Calu3 (cell line): Measurements from ENCODE around the gene PDLIM3. TPM values are rescaled to one million over a fixed set of nuclear protein-coding genes. Genes with fewer than 3 reads are reported as not detected.

Experiments
- BruUV-seq: library from RNA; stranded (reverse); fragments of 400-500 nt; replicated peaks from 2 replicates; lab custom pipeline; 2021; lab: Mats Ljungman, UMichigan
- CTCF ChIA-PET: fragments of 300-600 bp; sonication (Branson Sonifier 250); formaldehyde crosslinking; loops from one replicate; lab custom pipeline; 2022; ENCODE audit warnings: antibody characterized with exemption; lab: Charles Lee
- DNase-seq: peaks from one replicate; pipeline ENCODE4 v3.0.0; 2022
- H3K27ac Mint-ChIP-seq: one replicate; pipeline ENCODE4 v1.8.0; 2022; ENCODE audit warnings: mixed read lengths; ENCODE audit not compliant: unreplicated experiment
- H3K27me3 Mint-ChIP-seq: one replicate; pipeline ENCODE4 v1.8.0; 2022; ENCODE audit warnings: mixed read lengths; ENCODE audit not compliant: unreplicated experiment
- H3K36me3 Mint-ChIP-seq: one replicate; pipeline ENCODE4 v1.8.0; 2022; ENCODE audit warnings: mild to moderate bottlenecking, moderate library complexity, mixed read lengths; ENCODE audit not compliant: insufficient read depth, unreplicated experiment
- H3K4me1 Mint-ChIP-seq: one replicate; pipeline ENCODE4 v1.8.0; 2022; ENCODE audit warnings: mild to moderate bottlenecking, low read depth, mixed read lengths; ENCODE audit not compliant: unreplicated experiment
- H3K4me3 Mint-ChIP-seq: one replicate; pipeline ENCODE4 v1.8.0; 2022; ENCODE audit warnings: mild to moderate bottlenecking, low read depth, moderate library complexity, mixed read lengths; ENCODE audit not compliant: unreplicated experiment
- H3K9me3 Mint-ChIP-seq: one replicate; pipeline ENCODE4 v1.8.0; 2022; ENCODE audit warnings: low read depth, mixed read lengths; ENCODE audit not compliant: unreplicated experiment
- CTCF ChIP-seq: fragments of 200-600 bp; IDR thresholded peaks from one replicate; pipeline ENCODE4 v1.8.0; 2022; ENCODE audit warnings: antibody characterized with exemption; ENCODE audit not compliant: unreplicated experiment
- intact Hi-C: fragments of 100-400 bp; cut with micrococcal nuclease; formaldehyde crosslinking; loops from one replicate; pipeline ENCODE4 v1.10.0; 2022; ENCODE audit not compliant: unreplicated experiment
- total RNA-seq: library from RNA; stranded (reverse); gene quantifications from 2 replicates; pipeline ENCODE4 v1.2.3, GENCODE V29; 2022

The PDLIM3 gene
- total RNA-seq, 1 experiment from 2014 or later, result 0.50 TPM

DNA sequence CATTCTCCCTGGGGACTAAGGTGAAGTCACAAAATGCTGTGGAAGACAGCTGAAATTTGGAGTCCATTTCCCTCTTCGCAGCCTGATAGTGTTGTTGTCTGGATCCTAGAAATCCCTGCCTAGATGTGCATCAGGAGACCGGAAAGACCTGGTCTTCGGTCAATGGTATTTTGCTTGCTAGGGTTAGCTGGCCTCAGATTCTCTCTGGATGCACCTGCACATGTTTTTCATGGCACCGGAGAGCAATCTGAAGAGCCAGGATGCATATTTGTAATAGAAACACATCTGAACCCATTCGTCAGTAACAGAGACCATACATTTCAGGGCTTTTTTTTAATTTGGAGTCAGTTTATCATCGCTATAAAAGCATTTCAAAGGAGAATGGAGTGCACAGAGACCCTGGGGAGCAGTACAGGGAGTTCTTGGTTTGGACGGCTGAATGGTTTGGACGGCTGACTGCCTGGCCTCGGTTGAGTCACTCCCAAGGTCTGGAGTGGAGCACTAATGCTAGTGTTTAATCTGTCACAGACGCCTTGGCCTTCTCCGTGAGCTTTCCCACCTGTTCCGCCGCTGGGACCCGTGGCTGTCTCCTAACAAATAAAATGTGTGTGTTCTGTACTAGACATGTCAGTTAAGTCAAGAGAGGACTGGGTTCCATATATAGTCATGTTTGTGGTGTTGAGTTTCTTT is 7.5 kb upstream of the PDLIM3 start:
- CTCF ChIA-PET, result no interaction called here
- no peak overlapping the region for H3K27ac Mint-ChIP-seq
- H3K4me3 Mint-ChIP-seq, result no peak overlapping the region
- no peak for DNase-seq
- H3K4me1 Mint-ChIP-seq, result no peaks in the 10 kb centered on the region
- no peaks in the 10 kb centered on the region for H3K36me3 Mint-ChIP-seq
- intact Hi-C loops, result no loop called here
- BruUV-seq, result no TSS peak
- H3K9me3 Mint-ChIP-seq, result no peaks in the 10 kb centered on the region
- no peaks in the 10 kb centered on the region for H3K27me3 Mint-ChIP-seq
- no peak for TF ChIP-seq CTCF

DNA sequence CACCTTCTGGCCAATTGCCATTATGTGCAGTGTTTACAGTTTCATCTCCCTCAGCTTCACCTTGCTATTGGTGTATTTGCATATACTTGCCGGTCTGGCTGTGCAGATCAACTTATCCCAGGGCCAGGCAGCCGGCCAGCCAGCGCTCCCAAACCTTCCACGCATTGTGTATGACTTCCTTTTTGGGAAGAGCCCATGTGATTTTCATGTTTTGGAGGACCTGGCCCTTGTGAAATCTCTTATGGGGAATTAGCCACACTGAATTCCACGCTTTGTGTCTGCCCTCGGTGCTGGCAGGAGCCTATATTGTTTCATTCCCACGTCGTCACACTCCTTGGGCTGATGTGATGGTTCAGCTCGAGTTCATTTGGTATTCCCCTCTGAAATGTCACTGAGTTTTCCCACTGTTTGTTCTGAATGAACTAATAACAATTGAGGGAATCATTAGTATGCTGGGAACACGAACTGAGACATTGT is 6.0 kb upstream of the PDLIM3 start:
- BruUV-seq, result no TSS peak
- H3K4me3 Mint-ChIP-seq, result no peak overlapping the region
- H3K36me3 Mint-ChIP-seq, result no peaks in the 10 kb centered on the region
- intact Hi-C loops, result no loop called here
- H3K9me3 Mint-ChIP-seq, result no peaks in the 10 kb centered on the region
- DNase-seq, result no peak
- no peaks in the 10 kb centered on the region for H3K4me1 Mint-ChIP-seq
- no peaks in the 10 kb centered on the region for H3K27me3 Mint-ChIP-seq
- H3K27ac Mint-ChIP-seq, result no peak overlapping the region
- CTCF ChIA-PET, result interaction anchor here (0.6 kb wide), 1 partner anchor 42 kb away, joined by 3 read pairs; no protein-coding TSS in a partner anchor
- TF ChIP-seq CTCF, result no peak

- intact Hi-C loops, result no loop called here
- Mint-ChIP-seq H3K27me3 (no peaks in the 10 kb centered on the region), H3K27ac (no peak overlapping the region), H3K4me1 (no peaks in the 10 kb centered on the region), H3K9me3 (no peaks in the 10 kb centered on the region), H3K36me3 (no peaks in the 10 kb centered on the region), H3K4me3 (no peak overlapping the region)
- BruUV-seq, result no TSS peak
- CTCF ChIA-PET, result no interaction called here
- no peak for TF ChIP-seq CTCF
- DNase-seq, result no peak
Observed at GRCh38 chr4:185540487-185541120, 5.3 kb upstream of the PDLIM3 start.

DNA sequence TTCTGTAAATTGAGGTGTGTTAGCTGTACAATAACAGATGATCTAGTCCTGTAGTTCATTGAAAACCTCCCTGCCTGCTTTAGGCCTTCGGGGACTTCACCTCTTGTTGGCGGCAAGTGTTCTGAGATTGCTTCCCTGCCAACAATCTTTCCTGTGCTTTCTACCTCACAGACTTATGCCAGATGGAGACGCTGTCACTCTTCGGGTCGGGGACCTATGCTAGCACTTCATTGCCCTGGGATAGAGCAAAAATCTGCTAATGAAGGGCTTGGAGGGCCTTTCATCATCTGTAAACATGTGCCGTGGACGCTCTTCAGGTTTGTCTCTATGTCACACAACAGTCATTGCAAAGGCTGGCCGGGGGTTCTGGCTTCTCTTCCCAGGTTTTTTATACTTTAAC is 4.7 kb upstream of the PDLIM3 start:
- DNase-seq, result no peak
- H3K4me3 Mint-ChIP-seq, result no peak overlapping the region
- CTCF ChIA-PET, result no interaction called here
- H3K27me3 Mint-ChIP-seq, result no peaks in the 10 kb centered on the region
- TF ChIP-seq CTCF, result no peak
- no peaks in the 10 kb centered on the region for H3K36me3 Mint-ChIP-seq
- H3K27ac Mint-ChIP-seq, result no peak overlapping the region
- H3K4me1 Mint-ChIP-seq, result no peaks in the 10 kb centered on the region
- no TSS peak for BruUV-seq
- intact Hi-C loops, result no loop called here
- H3K9me3 Mint-ChIP-seq, result no peaks in the 10 kb centered on the region
